ENCODE results near the gene MAGOHB. TPM values are rescaled to one million over a fixed set of nuclear protein-coding genes. Genes with fewer than 3 reads are reported as not detected.
"Not testable (repeated sequence)": the region's sequence is repeated elsewhere in the genome, so short reads cannot be mapped to it uniquely, and the experiment has no call there.

Gene MAGOHB
- total RNA-seq, 6 experiments from 2014 or later, result 40.7 to 50.7 (median 47.4) TPM

DNA sequence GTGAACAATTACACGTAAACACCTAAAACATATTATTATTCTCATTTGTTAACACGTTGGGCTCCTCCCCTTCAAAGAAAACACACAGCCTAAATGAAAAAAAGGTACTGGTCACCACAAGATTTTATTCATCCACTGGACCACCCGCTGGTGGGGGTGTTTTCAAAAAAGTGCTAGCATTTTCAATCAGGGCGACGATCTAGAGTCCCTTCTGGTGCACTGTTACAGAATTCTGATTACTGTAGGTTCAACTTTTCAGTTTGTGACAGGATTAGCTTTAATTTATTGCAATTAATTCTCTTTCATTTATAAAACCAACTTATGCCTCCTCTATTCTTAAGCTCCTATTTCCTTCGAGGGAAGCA lies 443 bp downstream of the MAGOHB start:
- no peak for DNase-seq
- H3K4me1 Mint-ChIP-seq (ENCODE audit: low read depth), result peaks cover 40% of the 10 kb centered on the region
- peaks cover 7% of the 10 kb centered on the region for H3K27me3 Mint-ChIP-seq (ENCODE audit: insufficient read depth)
- H3K9me3 Mint-ChIP-seq, result no peaks in the 10 kb centered on the region
- H3K36me3 Mint-ChIP-seq (ENCODE audit: low read depth), result peaks cover 19% of the 10 kb centered on the region
- TF ChIP-seq, protein P1, sequence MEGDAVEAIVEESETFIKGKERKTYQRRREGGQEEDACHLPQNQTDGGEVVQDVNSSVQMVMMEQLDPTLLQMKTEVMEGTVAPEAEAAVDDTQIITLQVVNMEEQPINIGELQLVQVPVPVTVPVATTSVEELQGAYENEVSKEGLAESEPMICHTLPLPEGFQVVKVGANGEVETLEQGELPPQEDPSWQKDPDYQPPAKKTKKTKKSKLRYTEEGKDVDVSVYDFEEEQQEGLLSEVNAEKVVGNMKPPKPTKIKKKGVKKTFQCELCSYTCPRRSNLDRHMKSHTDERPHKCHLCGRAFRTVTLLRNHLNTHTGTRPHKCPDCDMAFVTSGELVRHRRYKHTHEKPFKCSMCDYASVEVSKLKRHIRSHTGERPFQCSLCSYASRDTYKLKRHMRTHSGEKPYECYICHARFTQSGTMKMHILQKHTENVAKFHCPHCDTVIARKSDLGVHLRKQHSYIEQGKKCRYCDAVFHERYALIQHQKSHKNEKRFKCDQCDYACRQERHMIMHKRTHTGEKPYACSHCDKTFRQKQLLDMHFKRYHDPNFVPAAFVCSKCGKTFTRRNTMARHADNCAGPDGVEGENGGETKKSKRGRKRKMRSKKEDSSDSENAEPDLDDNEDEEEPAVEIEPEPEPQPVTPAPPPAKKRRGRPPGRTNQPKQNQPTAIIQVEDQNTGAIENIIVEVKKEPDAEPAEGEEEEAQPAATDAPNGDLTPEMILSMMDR (IDR thresholded peaks at IDR 0.05), result no peak
- peak overlapping the region; percentile 100 for H3K27ac Mint-ChIP-seq
- peak overlapping the region; percentile 100 for H3K4me3 Mint-ChIP-seq

DNA sequence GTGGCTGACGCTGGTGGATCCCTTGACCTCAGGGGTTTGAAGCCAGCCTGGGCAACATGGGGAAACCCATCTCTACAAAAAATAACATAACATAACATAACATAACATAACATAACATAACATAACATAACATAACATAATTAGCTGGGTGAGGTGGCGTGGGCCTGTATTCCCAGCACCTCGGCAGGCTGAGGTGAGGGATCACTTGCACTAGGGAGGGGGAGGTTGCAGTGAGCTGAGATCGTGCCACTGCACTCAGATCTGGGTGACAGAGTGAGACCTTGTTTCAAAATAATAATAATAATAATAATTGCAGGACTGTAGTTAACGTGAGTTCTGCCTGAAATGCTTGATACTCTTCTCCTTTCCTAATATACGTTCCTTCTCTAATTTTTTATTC lies 1.3 kb downstream of the MAGOHB start:
- no peaks in the 10 kb centered on the region for H3K9me3 Mint-ChIP-seq
- H3K27me3 Mint-ChIP-seq (ENCODE audit: insufficient read depth), result peaks cover 7% of the 10 kb centered on the region
- TF ChIP-seq, protein P1 (IDR thresholded peaks at IDR 0.05), result no peak
- peak overlapping the region; percentile 100 for H3K27ac Mint-ChIP-seq
- H3K4me1 Mint-ChIP-seq (ENCODE audit: low read depth), result peaks cover 32% of the 10 kb centered on the region
- H3K4me3 Mint-ChIP-seq, result peak overlapping the region; percentile 100
- peaks cover 19% of the 10 kb centered on the region for H3K36me3 Mint-ChIP-seq (ENCODE audit: low read depth)
- DNase-seq, result no peak

DNA sequence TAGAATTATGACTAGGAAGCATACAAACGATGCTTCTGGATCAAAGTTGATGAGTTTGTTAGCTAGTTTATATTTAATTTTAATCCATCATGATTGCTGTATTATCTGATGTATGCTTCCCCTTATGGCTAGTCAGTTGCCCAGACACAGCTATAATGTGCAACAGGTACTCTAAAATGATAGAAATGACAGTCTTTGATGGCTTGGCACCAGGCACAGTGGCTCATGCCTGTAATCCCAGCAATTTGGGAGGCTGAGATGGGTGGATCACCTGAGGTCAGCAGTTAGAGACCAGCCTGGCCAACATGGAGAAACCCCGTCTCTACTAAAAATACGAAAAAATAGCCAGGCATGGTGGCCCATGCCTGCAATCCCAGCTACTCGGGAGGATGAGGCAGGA lies 2.2 kb downstream of the MAGOHB start:
- H3K36me3 Mint-ChIP-seq (ENCODE audit: low read depth), result peaks cover 19% of the 10 kb centered on the region
- not testable (repeated sequence) for H3K27ac Mint-ChIP-seq
- H3K4me3 Mint-ChIP-seq, result peak overlapping the region; percentile 100

GRCh38 chr12:10610188-10610587 lies 3.2 kb downstream of the MAGOHB start:
- Mint-ChIP-seq H3K36me3 (ENCODE audit: low read depth) (peaks cover 23% of the 10 kb centered on the region), H3K9me3 (no peaks in the 10 kb centered on the region), H3K4me1 (ENCODE audit: low read depth) (peaks cover 31% of the 10 kb centered on the region), H3K27ac (peak overlapping the region; percentile 2; the same call in 1 of the 2 replicates), H3K4me3 (no peak overlapping the region), H3K27me3 (ENCODE audit: insufficient read depth) (peaks cover 7% of the 10 kb centered on the region)
- DNase-seq, result no peak
- TF ChIP-seq, protein P1 (IDR thresholded peaks at IDR 0.05), result no peak

More for the DNA sequence above, 2.2 kb downstream of the MAGOHB start:
- not testable (repeated sequence) for H3K9me3 Mint-ChIP-seq; H3K27me3 Mint-ChIP-seq (ENCODE audit: insufficient read depth); DNase-seq
- peaks cover 31% of the 10 kb centered on the region for H3K4me1 Mint-ChIP-seq (ENCODE audit: low read depth)

DNA sequence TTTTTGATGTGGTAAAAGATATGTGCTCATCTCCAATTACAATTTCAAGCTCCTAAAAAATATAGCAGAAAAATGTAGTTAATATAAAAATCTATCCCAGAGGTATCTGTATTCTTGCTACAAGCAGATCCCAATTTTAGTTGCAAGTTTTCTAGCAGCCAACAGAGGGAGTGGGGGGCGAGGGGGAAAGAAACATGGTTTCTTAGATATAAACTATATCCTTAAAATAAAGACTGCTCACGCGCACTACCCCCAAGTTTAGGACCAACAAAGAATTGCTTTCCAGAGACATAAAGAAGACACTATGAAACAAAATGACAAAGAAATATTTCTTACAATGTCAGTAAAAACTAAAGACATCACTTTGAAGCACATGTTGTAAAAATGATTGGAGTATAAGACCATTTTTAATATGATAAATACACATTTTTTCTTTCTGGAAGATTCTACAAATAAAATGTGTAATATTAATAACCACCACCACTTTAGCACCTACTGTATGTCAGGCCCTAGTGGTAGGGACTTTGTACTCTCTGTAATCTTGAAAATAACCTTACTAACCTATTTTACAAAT lies 5.4 kb downstream of the MAGOHB start:
- Mint-ChIP-seq H3K4me3 (no peak overlapping the region), H3K27me3 (ENCODE audit: insufficient read depth) (no peaks in the 10 kb centered on the region)
- peak; percentile 13 for DNase-seq

GRCh38 chr12:10601860-10602259 lies 11.5 kb downstream of the MAGOHB start:
- no peaks in the 10 kb centered on the region for H3K9me3 Mint-ChIP-seq
- H3K4me3 Mint-ChIP-seq, result no peak overlapping the region
- peaks cover 12% of the 10 kb centered on the region; the same call in 1 of the 2 replicates for H3K36me3 Mint-ChIP-seq (ENCODE audit: low read depth)
- no peak overlapping the region for H3K27ac Mint-ChIP-seq
- DNase-seq, result no peak
- no peaks in the 10 kb centered on the region for H3K4me1 Mint-ChIP-seq (ENCODE audit: low read depth)
- H3K27me3 Mint-ChIP-seq (ENCODE audit: insufficient read depth), result no peaks in the 10 kb centered on the region
- TF ChIP-seq, protein P1 (IDR thresholded peaks at IDR 0.05), result no peak

More for the DNA sequence above, 5.4 kb downstream of the MAGOHB start:
- Mint-ChIP-seq H3K4me1 (ENCODE audit: low read depth) (peaks cover 23% of the 10 kb centered on the region), H3K27ac (no peak overlapping the region), H3K9me3 (no peaks in the 10 kb centered on the region), H3K36me3 (ENCODE audit: low read depth) (peaks cover 26% of the 10 kb centered on the region)
- TF ChIP-seq, protein P1 (IDR thresholded peaks at IDR 0.05), result peak; percentile 69

Measured in HFFc6 (cell line).